Bronchus fibroblast of lung (primary cell): ENCODE results near the gene TSHR. TPM values are rescaled to one million over a fixed set of nuclear protein-coding genes. Genes with fewer than 3 reads are reported as not detected.

Source experiments
- total RNA-seq: library from RNA; depleted of rRNA; stranded (reverse); fragments of >200 nt; gene quantifications from 2 replicates; pipeline ENCODE4 v1.2.3, GENCODE V29; 2015

The TSHR gene
- total RNA-seq: not detected in 2 replicates

DNA sequence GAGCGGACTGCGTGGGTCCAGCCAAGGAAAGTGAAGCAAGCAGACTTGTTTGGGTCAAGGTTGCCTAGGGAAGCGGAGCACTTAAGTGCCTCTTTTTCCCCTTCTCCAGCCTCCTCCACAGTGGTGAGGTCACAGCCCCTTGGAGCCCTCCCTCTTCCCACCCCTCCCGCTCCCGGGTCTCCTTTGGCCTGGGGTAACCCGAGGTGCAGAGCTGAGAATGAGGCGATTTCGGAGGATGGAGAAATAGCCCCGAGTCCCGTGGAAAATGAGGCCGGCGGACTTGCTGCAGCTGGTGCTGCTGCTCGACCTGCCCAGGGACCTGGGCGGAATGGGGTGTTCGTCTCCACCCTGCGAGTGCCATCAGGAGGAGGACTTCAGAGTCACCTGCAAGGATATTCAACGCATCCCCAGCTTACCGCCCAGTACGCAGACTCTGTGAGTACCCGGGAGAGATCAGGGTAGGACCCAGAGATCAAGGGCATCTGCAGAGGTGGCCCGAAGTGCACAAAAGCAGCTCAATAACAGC, at the start of gene TSHR:
Gene TSHR (plus strand): TSS at position 206 of the 526 bp plus-strand sequence. CDS start 60 bp downstream, at position 266.

DNA sequence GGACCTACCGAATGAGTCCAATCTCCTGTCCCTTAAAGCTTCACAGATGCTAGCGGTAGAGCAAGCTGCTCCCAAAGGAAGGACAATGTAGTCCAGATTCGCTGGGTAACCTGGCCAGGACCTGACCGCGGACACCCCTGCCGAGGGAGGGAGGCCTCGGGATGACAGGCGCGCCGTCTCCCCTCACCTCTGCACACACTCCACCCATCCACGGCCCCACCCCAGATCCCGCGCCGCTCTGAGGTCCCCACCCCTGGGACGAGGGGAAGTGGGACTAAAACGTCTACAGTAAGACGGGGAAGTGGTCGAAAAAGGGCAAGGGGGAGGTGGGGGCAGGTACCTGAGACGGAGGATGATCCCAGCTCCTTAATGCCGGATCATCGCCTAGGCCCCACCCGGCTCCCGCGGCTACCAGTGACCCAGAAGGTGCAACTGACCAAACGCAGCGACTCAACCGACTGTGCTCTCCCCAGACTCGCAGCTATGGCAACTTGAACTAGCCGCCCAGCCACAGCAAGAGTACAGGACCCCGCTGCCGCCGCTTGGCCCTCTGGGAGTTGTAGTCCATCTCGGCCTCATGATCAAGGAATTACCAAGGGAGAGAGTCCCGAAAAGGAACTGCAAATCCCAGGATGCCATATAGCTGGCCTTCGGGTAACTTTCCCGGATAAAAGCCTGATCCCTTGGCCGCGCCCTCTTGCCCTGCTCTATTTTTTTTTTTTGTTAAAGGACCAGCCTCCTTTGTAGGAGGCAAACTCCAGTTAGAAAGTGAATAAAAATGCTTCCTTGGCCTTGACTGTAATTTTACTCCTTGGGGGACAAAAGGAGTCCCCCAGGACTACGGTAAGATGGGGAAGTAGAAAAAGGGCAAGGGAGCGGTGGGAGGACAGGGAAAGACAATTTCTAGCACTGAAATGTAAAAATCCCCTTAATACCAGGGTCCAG, 13.9 kb upstream of the TSHR start, which contains the start of gene CEP128:
Gene CEP128 (minus strand): TSS at position 498 of the 945 bp plus-strand sequence.

Other genes starting within 250 kb of the TSHR start
- gene CEP128, start 13.9 kb upstream of the TSHR start, total RNA-seq: 5.4 and 7.4 TPM in 2 replicates